Measurements from ENCODE around the gene TREX2. TPM values are rescaled to one million over a fixed set of nuclear protein-coding genes. Genes with fewer than 3 reads are reported as not detected.

The TREX2 gene
- 1.6 TPM in 2 replicates for total RNA-seq

DNA sequence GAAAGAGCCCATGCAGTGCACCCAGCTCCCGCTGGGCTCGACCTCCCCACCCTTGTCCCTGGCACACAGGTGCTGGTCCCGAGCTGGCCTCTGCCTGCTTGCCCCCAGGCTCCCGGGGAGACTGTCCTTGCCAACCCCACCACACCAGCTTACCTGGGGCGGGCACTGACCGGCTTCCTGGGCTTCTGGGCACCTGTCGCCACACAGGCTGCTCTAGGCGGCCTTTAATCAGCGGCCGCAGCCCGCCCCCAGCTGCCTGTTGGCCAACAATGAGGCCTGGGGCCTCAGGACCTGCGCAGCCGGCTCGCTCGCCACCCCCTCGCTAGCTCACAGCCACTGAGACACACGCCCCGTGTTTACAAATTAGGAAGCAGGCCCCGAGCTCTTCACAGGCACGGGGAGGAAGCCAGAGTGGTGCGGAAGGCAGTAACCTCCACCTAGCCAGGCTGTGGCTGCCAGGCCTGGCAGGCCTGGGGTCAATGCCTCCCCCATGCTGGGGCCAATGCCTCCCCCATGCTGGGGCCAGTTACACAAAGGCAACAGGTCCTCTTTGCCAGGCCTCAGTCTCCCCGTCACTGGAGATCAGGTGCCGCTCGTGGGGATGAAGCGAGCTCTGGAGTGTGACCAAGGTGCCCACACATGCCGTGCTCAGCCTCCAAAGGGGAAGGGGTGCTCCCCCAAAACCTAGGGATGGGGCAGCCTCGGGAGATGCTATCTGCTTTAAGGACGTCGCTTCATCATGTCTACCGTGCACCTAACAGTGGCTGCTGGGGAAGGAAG lies at the start of gene TREX2:
Gene TREX2 (minus strand): TSS at position 201 of the 780 bp plus-strand sequence. CDS start 626 bp downstream, outside the sequence.

GRCh38 chrX:153494541-153495361 lies 48.9 kb upstream of the TREX2 start, which contains the start of gene BGN:
BGN (plus strand) TSS chrX:153494980; CDS start chrX:153504632, 9,652 bp downstream.

DNA sequence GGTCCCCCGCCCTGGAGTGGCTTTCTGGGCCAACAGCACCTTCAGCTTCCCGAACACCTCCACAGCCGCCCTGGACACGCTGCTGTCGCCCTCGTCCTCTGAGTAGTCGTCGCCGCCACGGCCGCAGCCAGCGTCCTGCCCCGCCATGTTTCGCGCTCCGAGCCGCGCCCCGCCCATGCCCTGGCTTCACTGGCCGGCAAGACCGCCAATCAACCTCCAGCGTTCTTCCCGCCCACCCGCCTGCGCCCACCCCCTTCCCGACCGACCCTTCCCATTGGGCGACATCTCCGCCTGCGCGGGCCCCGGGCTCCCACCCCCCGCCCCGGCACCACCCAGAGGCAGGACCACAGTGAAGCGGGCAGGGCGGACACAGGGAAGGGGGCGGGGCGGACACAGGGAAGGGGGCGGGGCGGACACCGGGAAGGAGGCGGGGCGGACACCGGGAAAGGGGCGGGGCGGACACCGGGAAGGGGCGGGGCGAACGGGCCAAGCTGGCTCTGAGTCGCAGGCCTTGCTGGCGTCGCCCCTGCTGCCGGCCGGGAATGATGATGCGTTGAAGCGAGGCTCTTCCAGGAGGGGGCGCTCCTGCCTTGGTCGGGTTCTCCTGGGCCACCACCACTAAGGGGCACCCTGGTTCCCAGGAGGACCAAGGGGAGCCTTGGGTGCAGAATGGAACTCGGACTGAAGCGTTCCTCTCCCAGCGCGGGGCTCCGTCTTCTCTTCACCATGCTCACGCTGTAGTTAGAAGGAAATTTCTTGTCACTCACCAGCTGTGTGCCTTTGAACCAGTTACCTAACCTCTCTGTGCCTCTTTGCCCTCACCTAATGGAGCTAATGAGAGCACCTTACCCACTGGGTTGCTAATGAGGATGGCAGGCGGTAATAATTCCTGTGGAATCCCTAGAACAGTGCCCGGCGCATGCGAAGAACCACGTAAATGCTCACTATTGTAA lies 24.8 kb upstream of the TREX2 start, which contains the start of gene HAUS7:
Gene HAUS7 (minus strand): TSS at position 166 of the 953 bp plus-strand sequence. CDS start 19 bp downstream, at position 147.

GRCh38 chrX:153411255-153411987 lies 34.4 kb downstream of the TREX2 start, which contains the start of gene ZFP92:
ZFP92 (plus strand) TSS chrX:153411472; CDS start chrX:153418323, 6,851 bp downstream.

DNA sequence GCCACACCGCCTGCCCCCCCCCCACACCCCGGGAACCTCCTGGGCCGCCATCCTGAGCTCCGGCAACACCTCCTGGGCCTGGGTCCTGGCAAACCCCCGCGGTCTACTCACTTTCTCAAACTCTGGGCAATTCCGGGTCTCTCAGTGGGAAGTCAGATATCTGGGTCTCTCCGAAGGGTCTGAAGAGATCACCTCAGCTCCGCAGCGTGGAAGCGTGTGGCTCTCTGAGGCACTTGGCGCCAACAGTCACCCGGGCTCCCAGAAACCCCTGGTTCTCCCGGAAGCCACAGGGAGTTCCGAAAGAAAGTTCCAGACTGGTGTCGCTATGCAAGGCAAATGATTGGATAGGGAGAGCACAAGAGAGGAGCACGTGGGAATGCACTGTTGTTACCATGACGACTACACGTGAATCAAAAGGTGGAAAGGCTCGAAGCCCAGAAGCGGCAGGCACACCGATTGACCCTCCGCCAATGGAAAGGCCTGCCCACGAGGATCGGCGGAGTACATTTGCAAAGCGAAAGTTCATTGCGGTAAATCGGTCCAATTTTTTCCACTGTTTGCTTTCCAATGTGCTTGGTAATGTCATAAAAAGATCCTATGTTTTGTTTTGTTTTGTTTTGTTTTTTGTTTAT lies 44.6 kb downstream of the TREX2 start, which contains the start of gene PNMA6E:
Gene PNMA6E (minus strand): TSS at position 218 of the 632 bp plus-strand sequence. CDS start 2,501 bp downstream, outside the sequence.

Small RNA genes lying within 50 kb of the gene (small RNA-seq; reads per million reads assigned to genes)
- gene RN7SL667P, result not detected

Other genes with a start within 250 kb of the TREX2 start
- not detected in 2 replicates for gene PNMA6F, start 124.3 kb downstream of the TREX2 start, total RNA-seq
- gene ZNF275, start 111.9 kb downstream of the TREX2 start, total RNA-seq, result 6.3 and 9.0 TPM in 2 replicates
- not detected in 2 replicates for gene PNMA6E, start 44.7 kb downstream of the TREX2 start, total RNA-seq
- not detected in 2 replicates for gene ZFP92, start 34.6 kb downstream of the TREX2 start, total RNA-seq
- 10.2 and 22.1 TPM in 2 replicates for gene HAUS7, start 24.5 kb upstream of the TREX2 start, total RNA-seq
- 0.11 and 0.39 TPM in 2 replicates for gene BGN, start 48.9 kb upstream of the TREX2 start, total RNA-seq
- gene ATP2B3, start 71.6 kb upstream of the TREX2 start, total RNA-seq, result not detected in 2 replicates
- gene CCNQ, start 153.1 kb upstream of the TREX2 start, total RNA-seq, result 22.0 and 35.5 TPM in 2 replicates
- under 0.01 and 0.54 TPM in 2 replicates for gene DUSP9, start 201.1 kb upstream of the TREX2 start, total RNA-seq
- gene PNCK, start 227.8 kb upstream of the TREX2 start, total RNA-seq, result 5.1 TPM in 1 of 2 replicates, not detected in the other
- gene SLC6A8, start 241.9 kb upstream of the TREX2 start, total RNA-seq, result 2.7 and 4.0 TPM in 2 replicates

Measured in placental epithelial cell (primary cell).